ENCODE data around the gene CENPC. TPM values are rescaled to one million over a fixed set of nuclear protein-coding genes. Genes with fewer than 3 reads are reported as not detected.

The CENPC gene
- total and polyA plus RNA-seq, 2 experiments from 2014 or later = 21.6 to 24.5 TPM

DNA sequence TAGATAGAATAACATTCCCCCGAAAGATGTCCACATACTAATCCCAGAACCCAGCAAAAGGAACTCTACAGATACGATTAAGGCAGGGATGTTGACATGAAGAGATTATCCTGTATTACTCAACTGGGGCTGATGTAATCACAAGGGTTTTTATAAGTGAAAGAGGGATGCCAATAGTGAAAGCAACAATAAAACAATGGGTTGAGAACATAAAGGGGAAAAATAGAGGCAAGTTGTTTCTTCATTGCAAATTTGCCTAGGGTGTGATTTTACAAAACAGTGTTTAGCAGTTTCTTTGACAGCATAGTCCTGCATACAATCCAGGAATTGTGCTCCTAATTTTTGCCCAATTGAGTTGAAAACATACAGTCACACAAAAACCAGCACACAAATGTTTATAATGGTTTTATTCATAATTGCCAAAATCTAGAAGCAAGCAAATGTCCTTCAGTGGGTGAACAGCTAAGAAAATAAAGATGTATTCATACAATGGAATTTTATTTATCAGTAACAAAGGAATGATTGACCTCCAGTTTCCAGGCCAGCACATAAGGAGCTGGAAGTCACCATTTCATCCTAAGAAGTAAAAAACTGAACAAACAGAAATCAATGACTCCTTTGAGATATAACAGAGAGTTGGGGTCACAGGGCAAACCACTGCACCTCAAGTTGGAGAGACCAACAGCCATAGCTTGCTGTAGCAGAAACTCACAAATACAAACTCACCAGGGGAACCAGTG lies 107.2 kb downstream of the CENPC start (continued):
- TF ChIP-seq, protein P1, sequence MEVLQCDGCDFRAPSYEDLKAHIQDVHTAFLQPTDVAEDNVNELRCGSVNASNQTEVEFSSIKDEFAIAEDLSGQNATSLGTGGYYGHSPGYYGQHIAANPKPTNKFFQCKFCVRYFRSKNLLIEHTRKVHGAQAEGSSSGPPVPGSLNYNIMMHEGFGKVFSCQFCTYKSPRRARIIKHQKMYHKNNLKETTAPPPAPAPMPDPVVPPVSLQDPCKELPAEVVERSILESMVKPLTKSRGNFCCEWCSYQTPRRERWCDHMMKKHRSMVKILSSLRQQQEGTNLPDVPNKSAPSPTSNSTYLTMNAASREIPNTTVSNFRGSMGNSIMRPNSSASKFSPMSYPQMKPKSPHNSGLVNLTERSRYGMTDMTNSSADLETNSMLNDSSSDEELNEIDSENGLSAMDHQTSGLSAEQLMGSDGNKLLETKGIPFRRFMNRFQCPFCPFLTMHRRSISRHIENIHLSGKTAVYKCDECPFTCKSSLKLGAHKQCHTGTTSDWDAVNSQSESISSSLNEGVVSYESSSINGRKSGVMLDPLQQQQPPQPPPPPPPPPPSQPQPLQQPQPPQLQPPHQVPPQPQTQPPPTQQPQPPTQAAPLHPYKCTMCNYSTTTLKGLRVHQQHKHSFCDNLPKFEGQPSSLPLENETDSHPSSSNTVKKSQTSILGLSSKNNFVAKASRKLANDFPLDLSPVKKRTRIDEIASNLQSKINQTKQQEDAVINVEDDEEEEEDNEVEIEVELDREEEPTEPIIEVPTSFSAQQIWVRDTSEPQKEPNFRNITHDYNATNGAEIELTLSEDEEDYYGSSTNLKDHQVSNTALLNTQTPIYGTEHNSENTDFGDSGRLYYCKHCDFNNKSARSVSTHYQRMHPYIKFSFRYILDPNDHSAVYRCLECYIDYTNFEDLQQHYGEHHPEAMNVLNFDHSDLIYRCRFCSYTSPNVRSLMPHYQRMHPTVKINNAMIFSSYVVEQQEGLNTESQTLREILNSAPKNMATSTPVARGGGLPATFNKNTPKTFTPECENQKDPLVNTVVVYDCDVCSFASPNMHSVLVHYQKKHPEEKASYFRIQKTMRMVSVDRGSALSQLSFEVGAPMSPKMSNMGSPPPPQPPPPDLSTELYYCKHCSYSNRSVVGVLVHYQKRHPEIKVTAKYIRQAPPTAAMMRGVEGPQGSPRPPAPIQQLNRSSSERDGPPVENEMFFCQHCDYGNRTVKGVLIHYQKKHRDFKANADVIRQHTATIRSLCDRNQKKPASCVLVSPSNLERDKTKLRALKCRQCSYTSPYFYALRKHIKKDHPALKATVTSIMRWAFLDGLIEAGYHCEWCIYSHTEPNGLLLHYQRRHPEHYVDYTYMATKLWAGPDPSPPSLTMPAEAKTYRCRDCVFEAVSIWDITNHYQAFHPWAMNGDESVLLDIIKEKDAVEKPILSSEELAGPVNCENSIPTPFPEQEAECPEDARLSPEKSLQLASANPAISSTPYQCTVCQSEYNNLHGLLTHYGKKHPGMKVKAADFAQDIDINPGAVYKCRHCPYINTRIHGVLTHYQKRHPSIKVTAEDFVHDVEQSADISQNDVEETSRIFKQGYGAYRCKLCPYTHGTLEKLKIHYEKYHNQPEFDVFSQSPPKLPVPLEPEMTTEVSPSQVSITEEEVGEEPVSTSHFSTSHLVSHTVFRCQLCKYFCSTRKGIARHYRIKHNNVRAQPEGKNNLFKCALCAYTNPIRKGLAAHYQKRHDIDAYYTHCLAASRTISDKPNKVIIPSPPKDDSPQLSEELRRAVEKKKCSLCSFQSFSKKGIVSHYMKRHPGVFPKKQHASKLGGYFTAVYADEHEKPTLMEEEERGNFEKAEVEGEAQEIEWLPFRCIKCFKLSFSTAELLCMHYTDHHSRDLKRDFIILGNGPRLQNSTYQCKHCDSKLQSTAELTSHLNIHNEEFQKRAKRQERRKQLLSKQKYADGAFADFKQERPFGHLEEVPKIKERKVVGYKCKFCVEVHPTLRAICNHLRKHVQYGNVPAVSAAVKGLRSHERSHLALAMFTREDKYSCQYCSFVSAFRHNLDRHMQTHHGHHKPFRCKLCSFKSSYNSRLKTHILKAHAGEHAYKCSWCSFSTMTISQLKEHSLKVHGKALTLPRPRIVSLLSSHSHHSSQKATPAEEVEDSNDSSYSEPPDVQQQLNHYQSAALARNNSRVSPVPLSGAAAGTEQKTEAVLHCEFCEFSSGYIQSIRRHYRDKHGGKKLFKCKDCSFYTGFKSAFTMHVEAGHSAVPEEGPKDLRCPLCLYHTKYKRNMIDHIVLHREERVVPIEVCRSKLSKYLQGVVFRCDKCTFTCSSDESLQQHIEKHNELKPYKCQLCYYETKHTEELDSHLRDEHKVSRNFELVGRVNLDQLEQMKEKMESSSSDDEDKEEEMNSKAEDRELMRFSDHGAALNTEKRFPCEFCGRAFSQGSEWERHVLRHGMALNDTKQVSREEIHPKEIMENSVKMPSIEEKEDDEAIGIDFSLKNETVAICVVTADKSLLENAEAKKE (CRISPR knock-in tag; IDR thresholded peaks at IDR 0.05) = no peak
- no peak for TF ChIP-seq CTCF (conservative IDR thresholded peaks at IDR 0.05; ENCODE audit: low read depth in 2 of 2)

GRCh38 chr4:67436742-67437141 lies 108.6 kb downstream of the CENPC start:
- ATAC-seq (no peak), DNase-seq (ENCODE audit: low spot score) (no peak)
- Histone ChIP-seq H2AFZ (no peak overlapping the region), H3F3A (replicated peaks; ENCODE audit: low read depth) (no peaks in the 10 kb centered on the region), H3K4me1 (ENCODE audit: insufficient read depth) (no peaks in the 10 kb centered on the region; the same call in 1 of the 2 replicates), H3K79me2 (replicated peaks; ENCODE audit: insufficient read depth) (no peaks in the 10 kb centered on the region), H3K4me2 (no peak overlapping the region), H3K4me3 (no peak overlapping the region), H3K27me3 (ENCODE audit: insufficient read depth) (no peaks in the 10 kb centered on the region), H3K36me3 (ENCODE audit: insufficient read depth) (no peaks in the 10 kb centered on the region), H3K9me2 (ENCODE audit: insufficient read depth) (no peaks in the 10 kb centered on the region), H3K27ac (ENCODE audit: low read depth) (no peak overlapping the region), H4K20me1 (replicated peaks; ENCODE audit: insufficient read depth) (no peaks in the 10 kb centered on the region)
- no peaks in the 10 kb centered on the region for H3K4me1 Mint-ChIP-seq
- no peak overlapping the region for H3K27ac Mint-ChIP-seq
- H3K27me3 Mint-ChIP-seq (ENCODE audit: insufficient read depth, low read depth, poor library complexity) = peaks cover under 1% of the 10 kb centered on the region
- no peak overlapping the region for H3K4me3 Mint-ChIP-seq
- H3K36me3 Mint-ChIP-seq (ENCODE audit: low read depth) = no peaks in the 10 kb centered on the region; the same call in 1 of the 3 replicates
- no peaks in the 10 kb centered on the region; the same call in 2 of the 3 replicates for H3K9me3 Mint-ChIP-seq
- TF ChIP-seq CREB1 (CRISPR knock-in tag; IDR thresholded peaks at IDR 0.05; ENCODE audit: low read depth) = no peak
- TF ChIP-seq ETS1 (IDR thresholded peaks at IDR 0.05) = no peak
- TF ChIP-seq NANOG (IDR thresholded peaks at IDR 0.05; ENCODE audit: borderline replicate concordance) = no peak
- TF ChIP-seq EZH2 (IDR thresholded peaks at IDR 0.05; ENCODE audit: low read depth, unreplicated experiment) = no peak
- TF ChIP-seq JUNB (IDR thresholded peaks at IDR 0.05; ENCODE audit: unreplicated experiment) = no peak
